NB4 (cell line): ENCODE results near the gene ZNF319.

Experiments
- CTCF ChIP-seq: IDR thresholded peaks from one replicate; pipeline ENCODE4 v1.5.1; 2012; ENCODE audit warnings: low read depth, low read length
- MAX ChIP-seq: IDR thresholded peaks from 2 replicates; pipeline ENCODE4 v1.6.1; 2011; ENCODE audit warnings: low read depth, low read length
- MYC ChIP-seq: IDR thresholded peaks from 2 replicates; pipeline ENCODE4 v1.6.1; 2011; ENCODE audit warnings: low read depth, low read length
- POLR2A ChIP-seq: IDR thresholded peaks from 2 replicates; pipeline ENCODE4 v1.6.1; 2011; ENCODE audit warnings: mild to moderate bottlenecking; ENCODE audit not compliant: insufficient read length; ENCODE audit errors: extremely low read depth

- TF ChIP-seq CTCF (no peak), POLR2A (no peak), MAX (no peak), MYC (no peak)
Measured at GRCh38 chr16:58011652-58012051, 11.2 kb upstream of the ZNF319 start.
